ENCODE data around the gene PBRM1. TPM values are rescaled to one million over a fixed set of nuclear protein-coding genes. Genes with fewer than 3 reads are reported as not detected.
A peak's percentile ranks its signal among the peaks of the same experiment; 100 is the strongest.

The PBRM1 gene
- total and polyA plus RNA-seq, 2 of the 13 experiments (the other 11 are each of a cell fraction or from before 2014, with no cell fraction given), result 10.9 to 33.2 TPM

DNA sequence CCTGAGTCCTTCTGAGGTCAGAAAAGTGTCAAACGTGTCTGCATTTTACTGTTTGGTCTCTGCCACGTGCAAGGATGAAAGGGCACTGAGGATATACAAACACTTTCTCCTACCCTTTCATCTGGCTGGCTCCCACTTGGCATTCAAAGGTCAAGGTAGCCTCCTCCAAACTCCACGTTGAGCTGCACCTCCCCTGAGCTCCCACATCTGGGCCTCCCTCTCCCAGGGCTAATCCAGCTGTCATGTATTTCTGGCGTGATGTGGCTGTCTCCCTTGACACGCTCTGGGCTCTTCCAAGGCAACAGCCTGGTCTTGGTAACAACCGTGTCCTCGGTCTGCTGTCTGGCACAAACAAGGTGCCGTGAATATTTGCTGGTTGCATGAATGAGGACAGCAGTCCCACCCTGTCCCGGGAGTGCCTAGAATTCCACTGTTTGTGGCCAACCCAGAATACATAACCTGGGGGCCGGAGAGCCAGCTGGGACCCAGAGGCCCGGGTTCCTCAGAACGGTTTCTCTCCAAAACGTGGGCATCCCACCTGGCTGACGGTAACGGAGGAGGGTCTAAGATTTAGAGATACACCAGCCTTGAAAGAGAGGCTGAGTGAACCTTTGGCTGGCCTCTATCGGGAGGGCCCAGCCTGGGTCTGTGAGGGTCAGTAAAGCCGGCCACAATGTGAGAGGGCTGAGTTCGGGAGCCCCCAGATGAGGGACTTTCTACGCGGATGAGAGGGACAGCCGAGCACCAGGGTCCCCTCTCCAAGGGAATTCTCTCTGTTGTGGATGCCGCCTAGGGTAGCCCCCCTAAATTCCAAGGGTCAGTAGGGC is 19.1 kb upstream of the PBRM1 start (continued):
- TF ChIP-seq PHF20 (CRISPR knock-in tag; IDR thresholded peaks at IDR 0.05) (no peak), MED8 (CRISPR knock-in tag; IDR thresholded peaks at IDR 0.05; ENCODE audit: insufficient replicate concordance) (no peak), RBFOX2 (IDR thresholded peaks at IDR 0.05; ENCODE audit: low read depth, low read length) (no peak), SPEN (CRISPR knock-in tag; IDR thresholded peaks at IDR 0.05; ENCODE audit: low read depth) (peak; percentile 48; the same call in 1 of the 2 replicates), ZNF629 (CRISPR knock-in tag; conservative IDR thresholded peaks at IDR 0.05) (peak; percentile 41; the same call in 1 of the 2 replicates), NR2F2 (IDR thresholded peaks at IDR 0.05; ENCODE audit: borderline replicate concordance, low read depth) (peak; percentile 94), BCL6 (CRISPR knock-in tag; IDR thresholded peaks at IDR 0.05) (peak; percentile 83), HOXD1 (CRISPR knock-in tag; IDR thresholded peaks at IDR 0.05) (no peak; the same call in 1 of the 2 replicates), IRF2 (CRISPR knock-in tag; IDR thresholded peaks at IDR 0.05) (peak; percentile 56), KDM4B (CRISPR knock-in tag; IDR thresholded peaks at IDR 0.05) (peak; percentile 44; the same call in 1 of the 2 replicates), MTA1 (CRISPR knock-in tag; IDR thresholded peaks at IDR 0.05; ENCODE audit: borderline replicate concordance) (peak; percentile 85), ZNF543 (CRISPR knock-in tag; IDR thresholded peaks at IDR 0.05) (no peak), FOXK1 (CRISPR knock-in tag; IDR thresholded peaks at IDR 0.05; ENCODE audit: borderline replicate concordance, low read depth) (peak; percentile 81), ZNF3 (CRISPR knock-in tag; IDR thresholded peaks at IDR 0.05) (no peak)
- TF ChIP-seq, protein P1, sequence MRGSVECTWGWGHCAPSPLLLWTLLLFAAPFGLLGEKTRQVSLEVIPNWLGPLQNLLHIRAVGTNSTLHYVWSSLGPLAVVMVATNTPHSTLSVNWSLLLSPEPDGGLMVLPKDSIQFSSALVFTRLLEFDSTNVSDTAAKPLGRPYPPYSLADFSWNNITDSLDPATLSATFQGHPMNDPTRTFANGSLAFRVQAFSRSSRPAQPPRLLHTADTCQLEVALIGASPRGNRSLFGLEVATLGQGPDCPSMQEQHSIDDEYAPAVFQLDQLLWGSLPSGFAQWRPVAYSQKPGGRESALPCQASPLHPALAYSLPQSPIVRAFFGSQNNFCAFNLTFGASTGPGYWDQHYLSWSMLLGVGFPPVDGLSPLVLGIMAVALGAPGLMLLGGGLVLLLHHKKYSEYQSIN (CRISPR knock-in tag; IDR thresholded peaks at IDR 0.05; ENCODE audit: borderline replicate concordance), result no peak
- TF ChIP-seq, protein P2, sequence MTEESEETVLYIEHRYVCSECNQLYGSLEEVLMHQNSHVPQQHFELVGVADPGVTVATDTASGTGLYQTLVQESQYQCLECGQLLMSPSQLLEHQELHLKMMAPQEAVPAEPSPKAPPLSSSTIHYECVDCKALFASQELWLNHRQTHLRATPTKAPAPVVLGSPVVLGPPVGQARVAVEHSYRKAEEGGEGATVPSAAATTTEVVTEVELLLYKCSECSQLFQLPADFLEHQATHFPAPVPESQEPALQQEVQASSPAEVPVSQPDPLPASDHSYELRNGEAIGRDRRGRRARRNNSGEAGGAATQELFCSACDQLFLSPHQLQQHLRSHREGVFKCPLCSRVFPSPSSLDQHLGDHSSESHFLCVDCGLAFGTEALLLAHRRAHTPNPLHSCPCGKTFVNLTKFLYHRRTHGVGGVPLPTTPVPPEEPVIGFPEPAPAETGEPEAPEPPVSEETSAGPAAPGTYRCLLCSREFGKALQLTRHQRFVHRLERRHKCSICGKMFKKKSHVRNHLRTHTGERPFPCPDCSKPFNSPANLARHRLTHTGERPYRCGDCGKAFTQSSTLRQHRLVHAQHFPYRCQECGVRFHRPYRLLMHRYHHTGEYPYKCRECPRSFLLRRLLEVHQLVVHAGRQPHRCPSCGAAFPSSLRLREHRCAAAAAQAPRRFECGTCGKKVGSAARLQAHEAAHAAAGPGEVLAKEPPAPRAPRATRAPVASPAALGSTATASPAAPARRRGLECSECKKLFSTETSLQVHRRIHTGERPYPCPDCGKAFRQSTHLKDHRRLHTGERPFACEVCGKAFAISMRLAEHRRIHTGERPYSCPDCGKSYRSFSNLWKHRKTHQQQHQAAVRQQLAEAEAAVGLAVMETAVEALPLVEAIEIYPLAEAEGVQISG (CRISPR knock-in tag; IDR thresholded peaks at IDR 0.05), result peak; percentile 78
- TF ChIP-seq, protein P3, sequence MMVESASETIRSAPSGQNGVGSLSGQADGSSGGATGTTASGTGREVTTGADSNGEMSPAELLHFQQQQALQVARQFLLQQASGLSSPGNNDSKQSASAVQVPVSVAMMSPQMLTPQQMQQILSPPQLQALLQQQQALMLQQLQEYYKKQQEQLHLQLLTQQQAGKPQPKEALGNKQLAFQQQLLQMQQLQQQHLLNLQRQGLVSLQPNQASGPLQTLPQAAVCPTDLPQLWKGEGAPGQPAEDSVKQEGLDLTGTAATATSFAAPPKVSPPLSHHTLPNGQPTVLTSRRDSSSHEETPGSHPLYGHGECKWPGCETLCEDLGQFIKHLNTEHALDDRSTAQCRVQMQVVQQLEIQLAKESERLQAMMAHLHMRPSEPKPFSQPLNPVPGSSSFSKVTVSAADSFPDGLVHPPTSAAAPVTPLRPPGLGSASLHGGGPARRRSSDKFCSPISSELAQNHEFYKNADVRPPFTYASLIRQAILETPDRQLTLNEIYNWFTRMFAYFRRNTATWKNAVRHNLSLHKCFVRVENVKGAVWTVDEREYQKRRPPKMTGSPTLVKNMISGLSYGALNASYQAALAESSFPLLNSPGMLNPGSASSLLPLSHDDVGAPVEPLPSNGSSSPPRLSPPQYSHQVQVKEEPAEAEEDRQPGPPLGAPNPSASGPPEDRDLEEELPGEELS (CRISPR knock-in tag; IDR thresholded peaks at IDR 0.05), result peak; percentile 93
- TF ChIP-seq, protein P4, sequence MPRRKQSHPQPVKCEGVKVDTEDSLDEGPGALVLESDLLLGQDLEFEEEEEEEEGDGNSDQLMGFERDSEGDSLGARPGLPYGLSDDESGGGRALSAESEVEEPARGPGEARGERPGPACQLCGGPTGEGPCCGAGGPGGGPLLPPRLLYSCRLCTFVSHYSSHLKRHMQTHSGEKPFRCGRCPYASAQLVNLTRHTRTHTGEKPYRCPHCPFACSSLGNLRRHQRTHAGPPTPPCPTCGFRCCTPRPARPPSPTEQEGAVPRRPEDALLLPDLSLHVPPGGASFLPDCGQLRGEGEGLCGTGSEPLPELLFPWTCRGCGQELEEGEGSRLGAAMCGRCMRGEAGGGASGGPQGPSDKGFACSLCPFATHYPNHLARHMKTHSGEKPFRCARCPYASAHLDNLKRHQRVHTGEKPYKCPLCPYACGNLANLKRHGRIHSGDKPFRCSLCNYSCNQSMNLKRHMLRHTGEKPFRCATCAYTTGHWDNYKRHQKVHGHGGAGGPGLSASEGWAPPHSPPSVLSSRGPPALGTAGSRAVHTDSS (CRISPR knock-in tag; conservative IDR thresholded peaks at IDR 0.05), result no peak
- TF ChIP-seq, protein P5, sequence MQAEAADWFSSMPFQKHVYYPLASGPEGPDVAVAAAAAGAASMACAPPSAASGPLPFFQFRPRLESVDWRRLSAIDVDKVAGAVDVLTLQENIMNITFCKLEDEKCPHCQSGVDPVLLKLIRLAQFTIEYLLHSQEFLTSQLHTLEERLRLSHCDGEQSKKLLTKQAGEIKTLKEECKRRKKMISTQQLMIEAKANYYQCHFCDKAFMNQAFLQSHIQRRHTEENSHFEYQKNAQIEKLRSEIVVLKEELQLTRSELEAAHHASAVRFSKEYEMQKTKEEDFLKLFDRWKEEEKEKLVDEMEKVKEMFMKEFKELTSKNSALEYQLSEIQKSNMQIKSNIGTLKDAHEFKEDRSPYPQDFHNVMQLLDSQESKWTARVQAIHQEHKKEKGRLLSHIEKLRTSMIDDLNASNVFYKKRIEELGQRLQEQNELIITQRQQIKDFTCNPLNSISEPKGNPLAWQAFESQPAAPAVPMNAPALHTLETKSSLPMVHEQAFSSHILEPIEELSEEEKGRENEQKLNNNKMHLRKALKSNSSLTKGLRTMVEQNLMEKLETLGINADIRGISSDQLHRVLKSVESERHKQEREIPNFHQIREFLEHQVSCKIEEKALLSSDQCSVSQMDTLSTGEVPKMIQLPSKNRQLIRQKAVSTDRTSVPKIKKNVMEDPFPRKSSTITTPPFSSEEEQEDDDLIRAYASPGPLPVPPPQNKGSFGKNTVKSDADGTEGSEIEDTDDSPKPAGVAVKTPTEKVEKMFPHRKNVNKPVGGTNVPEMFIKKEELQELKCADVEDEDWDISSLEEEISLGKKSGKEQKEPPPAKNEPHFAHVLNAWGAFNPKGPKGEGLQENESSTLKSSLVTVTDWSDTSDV (CRISPR knock-in tag; IDR thresholded peaks at IDR 0.05), result 0 out of 2 replicates have a peak, but pooled peaks have one; percentile 18
